ENCODE measurements around the gene MOBP.

DNA sequence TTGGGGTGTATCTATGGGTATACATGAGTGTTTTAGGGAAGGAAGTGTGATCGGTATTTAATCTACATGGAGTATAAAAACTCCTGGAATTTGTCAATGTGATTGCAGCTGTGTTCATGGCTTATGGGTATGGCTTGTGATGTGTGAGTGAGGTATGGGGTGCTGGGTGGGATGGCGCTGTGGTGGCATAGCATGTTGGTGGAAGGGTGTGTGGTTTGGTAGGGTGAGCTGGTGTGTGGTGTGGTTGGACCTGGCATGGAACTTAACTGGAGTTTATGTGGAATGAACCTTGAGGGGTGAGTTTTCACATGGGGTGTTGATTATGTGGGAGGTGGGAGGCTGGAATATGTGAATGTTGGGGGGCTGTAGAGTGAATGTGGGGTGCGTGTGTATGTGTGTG is 492 bp upstream of the MOBP start:
- TF ChIP-seq, protein P1, sequence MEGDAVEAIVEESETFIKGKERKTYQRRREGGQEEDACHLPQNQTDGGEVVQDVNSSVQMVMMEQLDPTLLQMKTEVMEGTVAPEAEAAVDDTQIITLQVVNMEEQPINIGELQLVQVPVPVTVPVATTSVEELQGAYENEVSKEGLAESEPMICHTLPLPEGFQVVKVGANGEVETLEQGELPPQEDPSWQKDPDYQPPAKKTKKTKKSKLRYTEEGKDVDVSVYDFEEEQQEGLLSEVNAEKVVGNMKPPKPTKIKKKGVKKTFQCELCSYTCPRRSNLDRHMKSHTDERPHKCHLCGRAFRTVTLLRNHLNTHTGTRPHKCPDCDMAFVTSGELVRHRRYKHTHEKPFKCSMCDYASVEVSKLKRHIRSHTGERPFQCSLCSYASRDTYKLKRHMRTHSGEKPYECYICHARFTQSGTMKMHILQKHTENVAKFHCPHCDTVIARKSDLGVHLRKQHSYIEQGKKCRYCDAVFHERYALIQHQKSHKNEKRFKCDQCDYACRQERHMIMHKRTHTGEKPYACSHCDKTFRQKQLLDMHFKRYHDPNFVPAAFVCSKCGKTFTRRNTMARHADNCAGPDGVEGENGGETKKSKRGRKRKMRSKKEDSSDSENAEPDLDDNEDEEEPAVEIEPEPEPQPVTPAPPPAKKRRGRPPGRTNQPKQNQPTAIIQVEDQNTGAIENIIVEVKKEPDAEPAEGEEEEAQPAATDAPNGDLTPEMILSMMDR (IDR thresholded peaks at IDR 0.05): no peak
- TF ChIP-seq POLR2A (IDR thresholded peaks at IDR 0.05): no peak
- no peak for TF ChIP-seq POLR2AphosphoS5 (IDR thresholded peaks at IDR 0.05)

Measured in stomach (tissue), 4 donors.